ENCODE measurements around the gene RAD18.

GRCh38 chr3:8992199-8992598, 28.9 kb upstream of the RAD18 start:
- TF ChIP-seq CTCF (IDR thresholded peaks at IDR 0.05), result no peak
- TF ChIP-seq POLR2A (IDR thresholded peaks at IDR 0.05), result no peak
